GM23248 (cell line): ENCODE measurements around the gene CTNNB1.

ENCODE experiments used
- EZH2 ChIP-seq: fragments of 200-600 bp; sonication (generic); IDR thresholded peaks from 2 replicates; pipeline ENCODE4 v1.6.1; 2018; ENCODE audit warnings: antibody characterized with exemption, mild to moderate bottlenecking; ENCODE audit not compliant: insufficient read depth, poor library complexity, severe bottlenecking
- EZH2phosphoT487 ChIP-seq: fragments of 200-600 bp; sonication (generic); IDR thresholded peaks from 2 replicates; pipeline ENCODE4 v1.6.1; 2018; ENCODE audit warnings: antibody characterized with exemption, moderate library complexity, mild to moderate bottlenecking, low read depth; ENCODE audit not compliant: insufficient read depth

DNA sequence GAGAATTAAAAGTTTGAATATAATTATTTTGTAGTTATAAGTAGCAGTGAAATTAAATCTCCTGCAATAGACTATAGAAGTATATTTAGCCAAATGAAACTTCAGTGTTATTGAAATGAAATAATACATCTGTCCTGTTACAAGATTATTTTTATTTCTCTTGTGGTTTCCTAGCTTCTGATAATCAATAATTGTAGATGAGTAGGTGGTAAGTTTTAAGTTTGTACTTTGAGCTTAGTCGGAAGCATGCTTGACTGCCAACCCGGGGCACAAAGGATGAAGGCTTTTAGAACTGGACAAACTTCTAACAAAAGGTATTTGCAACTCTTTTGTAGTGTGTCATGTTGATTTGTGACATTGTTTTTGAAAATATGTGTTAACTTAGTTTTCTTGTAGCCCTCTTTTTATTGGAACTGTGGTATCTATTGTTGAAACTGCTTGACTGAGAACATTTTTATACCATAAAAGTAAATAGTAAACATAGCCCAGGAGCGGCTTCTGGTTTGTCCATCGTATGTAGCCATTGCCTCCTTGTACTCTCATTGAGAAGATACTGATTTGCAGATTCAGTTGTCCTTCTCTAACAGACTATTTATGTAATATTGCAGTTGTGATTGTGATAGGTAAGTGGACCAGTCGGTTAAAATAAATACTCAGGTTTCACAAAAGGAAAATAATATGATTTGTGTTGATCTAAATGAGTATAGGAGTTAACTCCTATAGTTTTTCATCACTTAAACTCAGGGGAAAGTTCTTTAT lies 2.9 kb downstream of the CTNNB1 start:
- TF ChIP-seq EZH2phosphoT487 = no peak
- TF ChIP-seq EZH2 = no peak
